Astrocyte of the spinal cord (primary cell): Measurements from ENCODE around the gene SUPT3H.

Source experiments
- DNase-seq: peaks from one replicate; pipeline ENCODE4 v3.0.0; 2011; ENCODE audit warnings: low read depth, low spot score
- H3K4me3 ChIP-seq: 2 replicates; pipeline ENCODE4 v1.5.1; 2011; ENCODE audit warnings: low read depth, mild to moderate bottlenecking, low read length, moderate library complexity
- in situ Hi-C: cut with HindIII; loops from 2 replicates; pipeline ENCODE4 v1.10.0; 2017; ENCODE audit warnings: low sequenced_read_pairs
- TF ChIP-seq, protein P1 (sequence below): IDR thresholded peaks from 2 replicates; pipeline ENCODE4 v1.5.1; 2012; ENCODE audit warnings: low read depth, mild to moderate bottlenecking, low read length, inconsistent platforms

SUPT3H gene

DNA sequence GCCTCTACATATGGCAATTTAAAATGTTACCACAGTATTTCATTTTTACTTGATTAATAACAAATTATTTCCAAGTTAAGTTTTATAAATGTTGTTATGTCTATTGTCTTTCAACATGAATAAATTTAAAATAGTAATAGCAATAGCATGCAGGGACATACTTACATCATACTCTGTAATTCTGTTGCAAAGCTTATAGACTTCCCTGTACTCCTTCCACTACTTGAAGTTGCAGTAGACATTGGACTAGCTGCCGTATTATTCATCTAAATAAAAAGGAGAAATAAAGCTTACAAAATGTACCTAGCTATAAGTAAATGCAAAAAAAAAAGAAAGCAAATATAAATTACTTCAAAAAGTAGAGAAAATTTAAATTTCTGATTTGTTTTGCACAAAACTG, 12.7 kb downstream of the SUPT3H start:
- no peak overlapping the region for H3K4me3 ChIP-seq
- TF ChIP-seq, protein P1, sequence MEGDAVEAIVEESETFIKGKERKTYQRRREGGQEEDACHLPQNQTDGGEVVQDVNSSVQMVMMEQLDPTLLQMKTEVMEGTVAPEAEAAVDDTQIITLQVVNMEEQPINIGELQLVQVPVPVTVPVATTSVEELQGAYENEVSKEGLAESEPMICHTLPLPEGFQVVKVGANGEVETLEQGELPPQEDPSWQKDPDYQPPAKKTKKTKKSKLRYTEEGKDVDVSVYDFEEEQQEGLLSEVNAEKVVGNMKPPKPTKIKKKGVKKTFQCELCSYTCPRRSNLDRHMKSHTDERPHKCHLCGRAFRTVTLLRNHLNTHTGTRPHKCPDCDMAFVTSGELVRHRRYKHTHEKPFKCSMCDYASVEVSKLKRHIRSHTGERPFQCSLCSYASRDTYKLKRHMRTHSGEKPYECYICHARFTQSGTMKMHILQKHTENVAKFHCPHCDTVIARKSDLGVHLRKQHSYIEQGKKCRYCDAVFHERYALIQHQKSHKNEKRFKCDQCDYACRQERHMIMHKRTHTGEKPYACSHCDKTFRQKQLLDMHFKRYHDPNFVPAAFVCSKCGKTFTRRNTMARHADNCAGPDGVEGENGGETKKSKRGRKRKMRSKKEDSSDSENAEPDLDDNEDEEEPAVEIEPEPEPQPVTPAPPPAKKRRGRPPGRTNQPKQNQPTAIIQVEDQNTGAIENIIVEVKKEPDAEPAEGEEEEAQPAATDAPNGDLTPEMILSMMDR: no peak
- in situ Hi-C loops: no loop called here
- no peak for DNase-seq

DNA sequence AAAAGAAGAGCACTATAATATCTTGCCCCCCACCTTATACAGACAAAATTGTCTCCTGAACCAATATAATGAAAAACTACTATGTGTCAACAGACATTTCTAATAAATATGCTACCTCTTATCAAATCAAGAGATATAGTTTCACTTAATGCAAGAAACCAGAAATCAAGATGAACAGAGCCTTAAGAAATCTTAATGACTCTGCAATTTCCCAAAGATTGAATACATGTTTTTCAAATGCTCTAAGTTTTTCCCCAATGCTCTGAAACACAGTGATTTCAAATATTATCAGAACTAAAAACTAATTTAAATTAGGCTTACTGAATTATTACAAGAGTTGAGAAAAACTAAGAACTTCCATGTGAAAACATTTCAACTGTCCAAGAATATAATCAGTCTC, 13.3 kb downstream of the SUPT3H start:
- in situ Hi-C loops: no loop called here
- no peak overlapping the region for H3K4me3 ChIP-seq
- TF ChIP-seq, protein P1: no peak
- no peak for DNase-seq

DNA sequence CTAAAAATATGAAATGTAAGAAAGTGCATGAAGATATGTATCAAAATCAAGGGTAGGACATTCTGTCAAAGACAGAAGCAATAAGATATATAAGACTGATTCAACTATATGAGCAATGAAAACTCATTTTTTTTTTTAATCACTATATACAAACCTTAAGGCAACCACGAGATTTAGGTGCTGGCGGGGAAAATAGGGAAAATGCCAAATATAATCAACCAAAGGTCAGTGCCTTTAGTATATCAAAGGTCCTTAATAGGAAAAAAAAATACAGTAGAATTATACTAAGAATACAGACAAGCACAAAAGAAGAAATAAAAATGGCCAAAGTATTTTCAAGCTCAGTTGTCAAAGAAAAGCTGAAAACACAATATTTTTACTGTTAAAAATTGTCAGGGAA, 24.1 kb downstream of the SUPT3H start:
- in situ Hi-C loops: no loop called here
- TF ChIP-seq, protein P1: no peak
- H3K4me3 ChIP-seq: no peak overlapping the region
- DNase-seq: no peak

DNA sequence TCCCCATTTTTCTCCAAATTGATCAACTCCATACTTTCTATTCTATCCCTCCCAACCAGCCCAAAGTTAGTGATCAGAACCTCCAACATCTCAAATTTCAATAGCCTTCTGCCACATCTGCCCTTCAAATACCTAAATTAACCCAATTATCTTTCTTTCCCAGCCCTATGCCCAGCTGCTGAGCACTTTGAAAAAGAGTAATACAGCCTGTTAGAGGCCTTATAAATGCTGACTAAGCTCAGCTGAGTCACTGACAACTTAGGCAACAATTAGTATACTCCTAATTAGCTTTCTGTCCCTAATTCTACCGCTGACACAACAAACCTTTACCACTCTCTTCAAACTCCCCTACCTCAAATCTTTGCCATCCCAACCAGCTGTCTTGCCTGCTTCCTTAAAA, 26.1 kb downstream of the SUPT3H start:
- in situ Hi-C loops: no loop called here
- DNase-seq: no peak
- H3K4me3 ChIP-seq: no peak overlapping the region
- TF ChIP-seq, protein P1: no peak

DNA sequence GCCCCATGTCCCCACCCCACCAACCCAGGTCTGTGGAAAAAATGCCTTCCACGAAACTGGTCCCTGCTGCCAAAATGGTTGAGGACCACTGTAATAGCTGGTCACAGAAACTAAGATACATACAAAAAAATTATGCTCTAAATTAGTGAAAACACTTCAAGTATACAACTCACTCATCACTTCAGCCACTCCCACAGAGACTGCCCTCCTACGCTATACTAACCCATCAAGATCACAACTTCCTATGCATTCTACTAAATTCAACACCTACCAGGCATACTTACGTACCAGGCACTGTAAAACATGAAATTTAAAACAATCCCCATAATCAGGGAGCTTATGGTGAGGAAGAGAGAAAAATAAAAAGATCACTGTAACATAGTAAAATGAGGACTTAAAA, 26.7 kb downstream of the SUPT3H start:
- H3K4me3 ChIP-seq: no peak overlapping the region
- in situ Hi-C loops: no loop called here
- no peak for DNase-seq
- TF ChIP-seq, protein P1: no peak

DNA sequence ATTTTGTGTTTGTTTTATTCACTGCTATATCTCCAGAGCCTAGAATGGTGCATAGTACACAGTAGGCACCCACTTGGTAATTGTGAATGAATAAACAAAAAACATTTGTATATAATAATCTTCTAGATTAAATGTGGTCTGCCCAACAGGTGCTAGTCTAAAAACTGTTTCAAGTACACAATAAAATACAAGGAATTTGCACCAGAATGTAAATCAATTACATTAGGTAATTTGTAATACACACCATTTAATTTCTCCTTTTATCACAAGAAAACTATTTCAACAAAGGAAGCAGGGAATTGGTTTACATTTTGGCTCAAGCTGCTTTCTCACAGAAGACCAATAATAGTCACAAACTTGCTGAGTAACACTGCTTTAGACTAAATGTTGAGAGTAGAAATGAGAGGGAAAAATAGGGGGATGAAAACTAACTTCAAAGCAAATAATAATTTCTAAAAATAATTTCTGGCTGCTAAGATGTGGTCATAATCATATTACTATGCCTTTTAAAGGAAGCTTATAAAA, 27.5 kb downstream of the SUPT3H start:
- DNase-seq: no peak
- no peak overlapping the region for H3K4me3 ChIP-seq
- in situ Hi-C loops: no loop called here

More for the DNA sequence above, 27.5 kb downstream of the SUPT3H start:
- TF ChIP-seq, protein P1: no peak
